T47D (cell line): ENCODE data around the gene ZFP92.
A peak's percentile ranks its signal among the peaks of the same experiment; 100 is the strongest.
"Not testable (repeated sequence)": the region's sequence is repeated elsewhere in the genome, so short reads cannot be mapped to it uniquely, and the experiment has no call there.

Source experiments
- DNase-seq, 2 experiments: peaks; one replicate each; pipeline versions ENCODE4 v3.0.0 to v3.0.0-alpha.2; 2011 to 2012; ENCODE audit warnings: low read depth in 1 of 2, low spot score in 1 of 2
- JUND ChIP-seq: IDR thresholded peaks from 2 replicates; pipeline ENCODE4 v1.6.1; 2012; ENCODE audit warnings: low read depth
- in situ Hi-C: cut with HindIII; loops from 2 replicates; pipeline ENCODE4 v1.10.0; 2016; ENCODE audit warnings: low sequenced_read_pairs, low pct_unique_long_range_greater_than_20kb

The ZFP92 gene

DNA sequence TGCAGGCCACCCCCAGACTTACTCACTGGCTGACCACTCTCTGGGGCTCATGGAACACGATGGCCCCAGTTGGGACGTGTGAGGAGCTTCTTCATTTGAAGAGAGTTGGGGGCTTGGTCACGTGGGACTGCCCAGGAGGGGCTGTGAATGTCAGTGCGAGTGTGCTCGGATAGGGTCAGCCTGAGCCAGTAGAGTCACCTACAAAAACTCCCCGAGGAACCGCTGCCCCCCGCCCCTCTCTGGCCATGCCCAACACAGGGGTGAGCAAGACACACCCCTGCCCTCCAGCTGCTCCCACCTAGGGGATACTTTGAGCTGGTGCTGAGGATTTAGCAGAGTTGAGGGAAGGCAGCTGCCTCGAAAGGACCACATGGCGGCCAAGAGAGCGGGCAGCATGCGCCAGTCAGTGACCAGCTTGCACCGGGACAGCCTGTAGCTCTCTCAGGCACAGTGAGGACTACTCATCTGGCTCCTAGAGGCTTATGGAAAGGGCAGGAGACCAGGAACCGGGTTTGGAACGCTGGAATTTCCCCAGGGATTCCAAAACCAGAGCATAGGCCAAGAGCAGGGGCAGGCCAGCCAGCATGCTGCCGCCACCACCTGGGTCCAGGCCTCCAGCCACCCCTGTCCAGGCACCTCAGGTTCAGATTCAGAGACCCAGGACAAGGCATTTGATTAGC is 18.5 kb upstream of the ZFP92 start:
- in situ Hi-C loops, result no loop called here
- no peak for TF ChIP-seq JUND
- no peak for DNase-seq

- in situ Hi-C loops, result no loop called here
Observed at GRCh38 chrX:153394612-153395011, 16.7 kb upstream of the ZFP92 start.

DNA sequence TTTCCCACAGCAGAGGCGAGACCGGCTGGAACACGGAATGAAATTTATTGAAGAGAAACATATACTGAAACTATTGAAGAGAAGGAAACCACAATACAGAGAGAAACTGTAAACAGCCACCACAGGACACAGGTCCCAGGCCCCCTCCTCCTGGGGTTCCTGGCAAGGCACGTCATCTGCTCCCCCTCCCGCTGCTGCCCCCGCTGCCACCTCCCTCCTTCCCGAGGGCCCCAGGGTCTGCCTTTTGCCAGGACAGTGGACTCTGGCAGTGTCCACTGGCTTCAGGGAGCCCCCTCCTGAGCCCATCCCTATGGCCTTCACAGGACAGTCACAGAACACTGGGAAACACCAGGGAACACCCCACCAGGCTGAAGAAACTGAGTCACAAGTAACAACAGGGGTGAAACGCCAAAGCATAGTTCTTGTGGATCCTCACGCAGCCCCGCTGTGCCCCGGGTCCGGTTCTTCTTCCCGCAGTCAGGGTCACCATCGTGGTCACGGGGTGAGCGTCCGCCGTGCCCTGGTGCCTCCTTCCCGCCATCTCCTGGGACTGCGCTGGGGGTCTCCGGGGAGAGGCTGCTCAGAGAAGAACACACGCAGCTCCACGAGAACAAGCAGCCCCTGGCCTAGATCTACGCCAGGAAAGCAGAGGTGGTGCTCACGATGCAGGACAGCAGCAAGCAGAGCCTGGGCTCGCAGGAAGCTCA is 15.5 kb upstream of the ZFP92 start:
- no peak for DNase-seq
- in situ Hi-C loops, result no loop called here
- TF ChIP-seq JUND, result no peak

More at GRCh38 chrX:153394612-153395011, 16.7 kb upstream of the ZFP92 start:
- DNase-seq, result no peak
- TF ChIP-seq JUND, result no peak

- no peak for TF ChIP-seq JUND
- in situ Hi-C loops, result no loop called here
- DNase-seq, result no peak
Observed at GRCh38 chrX:153396320-153397195, 14.7 kb upstream of the ZFP92 start.

DNA sequence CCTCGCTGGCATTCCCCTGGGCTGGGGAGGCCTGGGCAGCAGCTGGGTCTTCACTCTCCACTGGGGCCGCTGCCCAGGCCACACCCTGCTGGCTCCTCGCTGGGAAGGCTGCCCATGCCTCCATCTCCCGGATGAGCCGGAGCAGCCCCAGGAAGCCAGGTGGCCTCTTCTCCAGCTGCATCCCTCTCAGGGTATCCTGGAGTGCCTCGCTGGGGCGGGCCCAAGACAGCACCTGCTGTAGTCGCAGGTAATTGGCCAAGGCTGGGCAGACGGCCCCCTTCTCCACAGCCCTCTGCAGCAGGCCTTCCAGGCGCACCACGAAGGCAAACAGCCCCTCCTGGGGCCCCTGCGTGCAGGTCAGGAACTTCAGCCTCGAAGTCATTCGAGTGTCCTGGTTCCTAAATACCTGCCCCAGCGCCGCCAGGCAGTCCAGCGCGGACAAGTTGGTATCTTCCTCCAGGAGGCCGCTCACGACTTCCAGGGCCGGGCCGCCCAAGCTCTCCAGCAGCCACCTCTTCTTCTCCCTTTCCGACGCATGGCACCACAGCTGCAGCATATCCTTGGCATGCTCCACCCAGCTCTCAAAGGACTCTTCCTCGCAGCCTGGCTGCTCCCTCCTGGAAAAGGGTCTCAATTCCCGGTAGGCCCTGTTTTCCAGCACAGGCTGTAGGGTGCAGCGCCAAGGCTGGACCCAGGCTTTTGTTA is 13.9 kb upstream of the ZFP92 start:
- TF ChIP-seq JUND, result no peak
- in situ Hi-C loops, result no loop called here
- DNase-seq, result no peak

GRCh38 chrX:153398275-153398960 is 12.9 kb upstream of the ZFP92 start:
- TF ChIP-seq JUND, result no peak
- in situ Hi-C loops, result no loop called here
- no peak for DNase-seq

DNA sequence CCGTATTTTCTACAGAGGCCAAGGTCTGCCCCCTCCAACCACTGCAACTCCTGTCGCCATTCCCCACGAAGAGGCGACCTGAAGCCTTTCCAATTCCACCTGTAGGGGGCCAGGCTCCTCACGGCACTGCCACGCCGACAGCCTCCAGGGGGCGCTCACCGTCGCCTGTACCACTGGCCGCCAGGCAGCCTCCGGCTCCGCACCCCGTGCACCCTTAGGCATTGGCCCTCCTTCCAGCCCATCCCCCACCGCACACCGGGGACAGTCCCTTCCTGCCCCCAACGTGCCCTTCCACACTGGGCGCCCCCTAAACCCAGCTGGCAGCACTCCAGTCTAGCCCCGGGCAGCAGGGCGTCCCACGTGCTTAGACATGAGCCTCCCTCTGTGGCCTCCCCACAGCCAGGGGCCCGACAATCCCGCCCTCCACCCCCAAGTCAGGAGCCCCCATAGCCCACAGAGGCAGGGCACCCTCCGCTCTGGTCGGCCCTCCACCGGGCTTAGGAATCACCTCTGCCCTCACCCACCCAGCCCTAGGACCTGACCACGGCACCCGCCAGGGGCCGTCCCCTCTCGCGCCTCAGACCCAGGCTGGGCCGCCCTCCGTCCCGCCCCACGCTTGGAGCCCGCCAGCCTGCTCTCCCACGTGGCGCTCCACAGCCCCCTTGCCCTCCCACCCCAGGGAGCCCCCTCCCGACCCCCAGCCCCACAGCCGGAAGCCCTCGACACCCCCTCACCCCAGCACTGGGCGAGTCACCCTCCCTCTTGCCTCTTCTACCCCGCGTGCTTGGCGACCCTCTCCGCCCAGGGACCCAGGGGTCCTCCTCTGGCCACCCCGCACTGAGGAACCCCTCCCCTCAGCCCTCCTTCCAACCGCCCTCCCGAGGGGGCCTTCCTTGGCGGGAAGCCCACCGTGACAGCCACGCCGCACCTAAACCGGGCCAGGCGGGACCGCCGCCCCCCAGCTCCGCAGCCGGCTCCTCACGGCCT is 10.8 kb upstream of the ZFP92 start:
- no peak for TF ChIP-seq JUND
- DNase-seq, result peak; percentile 12 to 45
- in situ Hi-C loops, result no loop called here

- in situ Hi-C loops, result no loop called here
Observed at GRCh38 chrX:153401133-153401764, 10.0 kb upstream of the ZFP92 start, which contains the start of gene PNMA6E. TSS of gene PNMA6E (minus strand) at chrX:153401350. CDS start at chrX:153398849, 2,501 bp downstream.

DNA sequence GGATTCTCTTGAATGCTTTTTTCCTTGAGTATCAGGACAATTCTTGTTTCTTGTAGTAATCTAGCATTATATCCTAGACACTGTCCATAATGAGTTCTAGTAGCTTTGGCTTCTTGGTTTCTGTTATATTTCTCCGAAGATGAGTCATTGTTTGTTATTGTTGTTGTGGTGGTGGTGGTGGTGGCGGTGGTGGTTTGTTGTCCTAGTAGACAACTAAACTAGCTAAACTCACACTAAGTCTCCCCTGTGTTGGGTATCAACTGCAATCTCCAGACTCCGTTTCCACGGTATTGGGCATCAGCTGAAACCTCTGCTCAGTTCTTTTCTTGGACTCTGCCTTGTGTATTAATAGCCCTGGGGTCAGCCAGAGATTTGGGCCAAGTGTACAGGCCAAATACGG is 6.9 kb upstream of the ZFP92 start:
- in situ Hi-C loops, DNase-seq: not testable (repeated sequence)

More at GRCh38 chrX:153401133-153401764, 10.0 kb upstream of the ZFP92 start, which contains the start of gene PNMA6E:
- no peak for DNase-seq
- TF ChIP-seq JUND, result no peak

- TF ChIP-seq JUND, result no peak
- in situ Hi-C loops, result no loop called here
- no peak for DNase-seq
Observed at GRCh38 chrX:153405426-153405825, 5.8 kb upstream of the ZFP92 start.

- in situ Hi-C loops, result no loop called here
- no peak for DNase-seq
- TF ChIP-seq JUND, result no peak
Observed at GRCh38 chrX:153406011-153406410, 5.3 kb upstream of the ZFP92 start.
